ENCODE measurements around the gene SELENOF. TPM values are rescaled to one million over a fixed set of nuclear protein-coding genes. Genes with fewer than 3 reads are reported as not detected.

SELENOF gene
- total RNA-seq, 2 experiments from 2014 or later: 115 to 131 TPM

DNA sequence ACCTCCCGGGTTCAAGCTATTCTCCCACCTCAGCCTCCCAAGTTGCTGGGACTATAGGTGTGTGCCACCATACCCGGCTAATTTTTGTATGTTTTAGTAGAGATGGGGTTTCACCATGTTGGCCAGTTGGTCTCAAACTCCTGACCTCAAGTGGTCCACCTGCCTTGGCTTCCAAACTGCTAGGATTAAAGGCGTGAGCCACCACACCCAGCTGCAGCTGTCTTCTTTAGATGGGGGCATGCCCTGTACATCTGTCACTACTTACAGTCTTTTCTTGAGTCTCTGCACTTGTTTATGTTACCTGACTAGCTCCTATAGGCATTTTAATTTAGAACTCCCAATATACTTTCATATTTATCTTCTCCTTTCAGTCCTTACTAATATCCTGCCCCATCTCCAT lies 64.2 kb downstream of the SELENOF start:
- H3K27me3 Mint-ChIP-seq: no peaks in the 10 kb centered on the region
- CTCF ChIA-PET: no interaction called here
- DNase-seq (no peak), ATAC-seq (no peak)
- POLR2A ChIA-PET: no interaction called here
- H3K9me3 Mint-ChIP-seq: no peaks in the 10 kb centered on the region
- H3K27ac Mint-ChIP-seq: no peak overlapping the region
- no peak overlapping the region for H3K4me3 Mint-ChIP-seq
- intact Hi-C loops (cut with micrococcal nuclease): no loop called here
- no peaks in the 10 kb centered on the region for H3K4me1 Mint-ChIP-seq (ENCODE audit: low read depth)
- no peaks in the 10 kb centered on the region for H3K36me3 Mint-ChIP-seq (ENCODE audit: low read depth)
- TF ChIP-seq, protein P1, sequence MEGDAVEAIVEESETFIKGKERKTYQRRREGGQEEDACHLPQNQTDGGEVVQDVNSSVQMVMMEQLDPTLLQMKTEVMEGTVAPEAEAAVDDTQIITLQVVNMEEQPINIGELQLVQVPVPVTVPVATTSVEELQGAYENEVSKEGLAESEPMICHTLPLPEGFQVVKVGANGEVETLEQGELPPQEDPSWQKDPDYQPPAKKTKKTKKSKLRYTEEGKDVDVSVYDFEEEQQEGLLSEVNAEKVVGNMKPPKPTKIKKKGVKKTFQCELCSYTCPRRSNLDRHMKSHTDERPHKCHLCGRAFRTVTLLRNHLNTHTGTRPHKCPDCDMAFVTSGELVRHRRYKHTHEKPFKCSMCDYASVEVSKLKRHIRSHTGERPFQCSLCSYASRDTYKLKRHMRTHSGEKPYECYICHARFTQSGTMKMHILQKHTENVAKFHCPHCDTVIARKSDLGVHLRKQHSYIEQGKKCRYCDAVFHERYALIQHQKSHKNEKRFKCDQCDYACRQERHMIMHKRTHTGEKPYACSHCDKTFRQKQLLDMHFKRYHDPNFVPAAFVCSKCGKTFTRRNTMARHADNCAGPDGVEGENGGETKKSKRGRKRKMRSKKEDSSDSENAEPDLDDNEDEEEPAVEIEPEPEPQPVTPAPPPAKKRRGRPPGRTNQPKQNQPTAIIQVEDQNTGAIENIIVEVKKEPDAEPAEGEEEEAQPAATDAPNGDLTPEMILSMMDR (IDR thresholded peaks at IDR 0.05): no peak

DNA sequence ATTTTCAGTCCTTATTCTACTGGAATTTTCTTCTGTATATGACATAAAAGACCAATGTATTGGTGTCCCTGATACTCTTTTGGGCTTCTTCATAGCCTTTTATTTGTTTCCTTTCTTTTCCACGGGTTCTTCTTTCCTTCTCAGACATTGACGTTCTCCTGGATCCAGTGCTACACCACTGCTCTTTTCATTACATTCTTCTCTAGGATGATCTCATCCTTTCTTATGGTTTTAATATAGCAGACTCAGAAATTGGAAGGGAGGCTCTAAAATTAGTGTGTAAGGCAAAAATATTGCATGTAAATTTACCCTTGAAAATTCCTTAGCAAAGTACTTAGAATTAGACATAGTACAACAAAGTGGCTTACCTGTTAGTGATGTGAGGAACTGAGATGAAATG lies 65.3 kb downstream of the SELENOF start:
- TF ChIP-seq, protein P1 (IDR thresholded peaks at IDR 0.05): no peak
- Mint-ChIP-seq H3K4me1 (ENCODE audit: low read depth) (no peaks in the 10 kb centered on the region), H3K36me3 (ENCODE audit: low read depth) (no peaks in the 10 kb centered on the region), H3K9me3 (no peaks in the 10 kb centered on the region), H3K27me3 (no peaks in the 10 kb centered on the region), H3K27ac (no peak overlapping the region), H3K4me3 (no peak overlapping the region)
- intact Hi-C loops (cut with micrococcal nuclease): no loop called here
- CTCF ChIA-PET: no interaction called here
- ATAC-seq (no peak), DNase-seq (no peak)
- POLR2A ChIA-PET: no interaction called here

DNA sequence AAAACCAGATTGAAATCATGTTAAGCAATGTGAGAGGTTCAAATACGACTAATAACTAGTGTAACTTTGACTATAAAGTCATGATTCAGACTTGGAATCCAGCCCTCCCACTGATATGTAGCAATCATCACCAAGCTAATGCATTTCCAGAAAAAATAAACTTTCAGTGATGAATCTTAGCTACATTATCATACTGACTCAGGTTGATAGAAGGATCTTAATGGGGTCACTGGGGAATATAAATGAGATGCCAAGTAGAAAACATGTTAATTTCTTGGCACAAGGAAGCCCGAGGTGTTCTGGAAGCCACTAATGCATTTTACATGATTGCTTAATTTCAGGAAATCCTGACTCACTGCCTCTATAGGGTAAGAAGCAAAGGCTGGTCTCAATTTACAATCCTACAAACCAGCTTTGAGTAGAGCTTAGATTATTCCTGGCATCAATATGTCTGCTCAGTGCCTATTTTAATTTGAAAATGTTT lies 67.7 kb downstream of the SELENOF start:
- TF ChIP-seq, protein P1 (IDR thresholded peaks at IDR 0.05): no peak
- Mint-ChIP-seq H3K9me3 (no peaks in the 10 kb centered on the region), H3K36me3 (ENCODE audit: low read depth) (no peaks in the 10 kb centered on the region), H3K27me3 (no peaks in the 10 kb centered on the region), H3K4me3 (no peak overlapping the region), H3K27ac (no peak overlapping the region), H3K4me1 (ENCODE audit: low read depth) (no peaks in the 10 kb centered on the region)
- CTCF ChIA-PET: interaction anchor here (1.0 to 2.2 kb wide), 2 partner anchors 13 to 237 kb away, joined by 3 to 10 read pairs; no protein-coding TSS in a partner anchor
- ATAC-seq: no peak
- intact Hi-C loops (cut with micrococcal nuclease): no loop called here
- POLR2A ChIA-PET: interaction anchor here (0.5 kb wide), 1 partner anchor 13 kb away, joined by 3 read pairs; no protein-coding TSS in a partner anchor
- no peak for DNase-seq

DNA sequence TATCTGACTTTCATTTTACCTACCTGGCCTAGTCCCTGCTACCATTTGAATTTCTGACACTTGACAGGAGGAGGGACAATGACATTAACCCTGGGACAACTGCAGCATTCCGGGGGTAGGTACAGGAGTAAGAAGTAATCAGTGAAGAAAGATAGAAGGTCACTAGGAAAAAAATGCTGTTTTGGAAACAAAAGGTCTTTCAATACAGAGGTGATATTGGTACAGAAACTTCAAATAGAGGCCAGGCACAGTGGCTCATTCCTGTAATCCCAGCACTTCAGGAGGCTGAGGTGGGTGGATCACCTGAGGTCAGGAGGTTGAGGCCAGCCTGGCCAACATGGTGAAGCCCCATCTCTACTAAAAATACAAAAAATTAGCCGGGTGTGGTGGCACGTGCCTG lies 68.4 kb downstream of the SELENOF start:
- ATAC-seq (no peak), DNase-seq (no peak)
- TF ChIP-seq, protein P1 (IDR thresholded peaks at IDR 0.05): no peak
- no peaks in the 10 kb centered on the region for H3K4me1 Mint-ChIP-seq (ENCODE audit: low read depth)
- no peak overlapping the region for H3K4me3 Mint-ChIP-seq
- ChIA-PET CTCF (interaction anchor here (1.0 kb wide), 1 partner anchor 238 kb away, joined by 3 read pairs; no protein-coding TSS in a partner anchor), POLR2A (interaction anchor here (0.9 kb wide), 1 partner anchor 12 kb away, joined by 4 read pairs; no protein-coding TSS in a partner anchor)
- H3K36me3 Mint-ChIP-seq (ENCODE audit: low read depth): no peaks in the 10 kb centered on the region
- H3K9me3 Mint-ChIP-seq: no peaks in the 10 kb centered on the region
- intact Hi-C loops (cut with micrococcal nuclease): no loop called here
- H3K27me3 Mint-ChIP-seq: no peaks in the 10 kb centered on the region
- H3K27ac Mint-ChIP-seq: no peak overlapping the region

DNA sequence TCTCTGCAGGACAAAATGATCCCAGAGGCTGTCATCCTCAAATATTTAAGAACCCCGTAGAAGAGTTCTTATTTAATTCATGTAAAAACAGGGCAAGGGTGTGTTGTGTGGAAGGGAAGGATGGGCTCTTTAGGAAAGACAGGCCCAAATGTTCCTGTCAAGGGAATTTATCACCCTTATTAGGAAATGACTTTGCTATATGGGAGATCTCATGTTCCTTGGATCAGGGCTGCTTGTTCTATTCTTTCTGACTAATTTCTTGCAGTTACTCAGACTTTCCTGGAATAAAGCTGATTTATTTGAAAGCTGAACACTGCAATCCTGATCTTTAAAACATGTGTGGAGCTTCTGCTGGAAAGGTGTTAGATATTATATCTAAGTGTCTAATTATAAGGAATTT lies 72.8 kb downstream of the SELENOF start:
- ChIA-PET CTCF (no interaction called here), POLR2A (interaction anchor here (0.9 kb wide), 1 partner anchor 28 kb away, joined by 3 read pairs; no protein-coding TSS in a partner anchor)
- ATAC-seq (no peak), DNase-seq (no peak)
- no peaks in the 10 kb centered on the region for H3K9me3 Mint-ChIP-seq
- intact Hi-C loops (cut with micrococcal nuclease): no loop called here
- no peak overlapping the region for H3K27ac Mint-ChIP-seq
- no peak overlapping the region for H3K4me3 Mint-ChIP-seq
- H3K27me3 Mint-ChIP-seq: no peaks in the 10 kb centered on the region
- no peaks in the 10 kb centered on the region for H3K36me3 Mint-ChIP-seq (ENCODE audit: low read depth)
- H3K4me1 Mint-ChIP-seq (ENCODE audit: low read depth): no peaks in the 10 kb centered on the region
- TF ChIP-seq, protein P1 (IDR thresholded peaks at IDR 0.05): no peak
